Mucosa of descending colon (tissue), 3 donors: ENCODE data around the gene PITPNC1. TPM values are rescaled to one million over a fixed set of nuclear protein-coding genes. Genes with fewer than 3 reads are reported as not detected.

ENCODE experiments used
- ATAC-seq: fragments of 200-7000 bp; cut with Tn5 transposase; one replicate; pipeline ENCODE4 v1.9.1; 2020; ENCODE audit warnings: mild to moderate bottlenecking, moderate library complexity
- DNase-seq, 3 donors: peaks; one replicate each; pipeline ENCODE4 v3.0.0-alpha.2; 2020
- H3K36me3 ChIP-seq: fragments of 200-600 bp; one replicate; pipeline ENCODE4 v1.8.0; 2021; ENCODE audit warnings: low read depth, mild to moderate bottlenecking
- H3K4me1 ChIP-seq: fragments of 200-600 bp; one replicate; pipeline ENCODE4 v1.8.0; 2021; ENCODE audit warnings: low read depth, mild to moderate bottlenecking
- H3K4me3 ChIP-seq: fragments of 200-600 bp; one replicate; pipeline ENCODE4 v1.8.0; 2021; ENCODE audit warnings: mild to moderate bottlenecking
- H3K9me3 ChIP-seq: fragments of 200-600 bp; one replicate; pipeline ENCODE4 v1.8.0; 2021; ENCODE audit warnings: mild to moderate bottlenecking
- CTCF ChIP-seq: fragments of 200-600 bp; IDR thresholded peaks from one replicate; pipeline ENCODE4 v1.8.0; 2022; ENCODE audit warnings: antibody characterized with exemption, mild to moderate bottlenecking
- intact Hi-C, 2 donors: fragments of 100-400 bp; cut with DNase I in 1 of 2; cut with micrococcal nuclease in 1 of 2; formaldehyde crosslinking; loops; one replicate each; pipeline versions ENCODE4 v1.11.0 to v1.11.1; 2022; cut with DNase I, micrococcal nuclease
- microRNA-seq: library from miRNA; unstranded; fragments of <30 nt; microRNA quantifications from one replicate; pipeline ENCODE4, GENCODE V29; 2019
- total RNA-seq, 3 donors: library from RNA; stranded (reverse); fragmentation: NEBNext Ultra II Directional in 2 of 3; extraction: Animal tissue kit (Norgen Biotek cat#: 25700) in 2 of 3; gene quantifications; one replicate each; pipeline versions ENCODE4 v1.2.1 to v1.2.4, GENCODE V29; 2021 to 2023
- donor health status: DM: no; HTN: no; CAD: no; lungs with moderate emphysema.
- donor health status: DM: no; HTN: no; CAD: no.
- donor health status: DM: no; HTN: yes; CAD: no.

PITPNC1 gene
- total RNA-seq, 3 donors from 2014 or later = 10.7 to 11.4 (median 10.9) TPM

DNA sequence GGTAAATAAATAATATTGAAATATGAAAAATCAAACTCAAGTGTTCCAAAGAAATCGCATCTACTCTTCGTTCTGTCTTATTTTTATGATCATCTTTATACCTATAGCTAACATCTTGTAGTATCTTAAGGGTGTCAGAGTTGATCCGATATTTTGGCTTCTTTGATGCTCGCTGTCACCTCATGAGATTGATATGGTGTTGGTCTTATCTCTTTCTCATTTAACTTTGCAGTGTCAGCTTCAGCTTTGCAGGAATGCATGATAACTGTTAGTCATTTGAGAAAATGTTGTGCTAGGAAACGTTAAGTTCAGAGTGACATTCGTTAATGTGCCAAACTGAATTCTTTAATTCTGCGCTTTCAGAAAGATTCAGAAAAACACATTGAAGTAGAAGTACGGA lies 360.1 kb downstream of the PITPNC1 start:
- no peak for TF ChIP-seq CTCF
- ATAC-seq = no peak
- H3K4me3 ChIP-seq = no peak overlapping the region

GRCh38 chr17:67742025-67742424 lies 364.9 kb downstream of the PITPNC1 start:
- Histone ChIP-seq H3K9me3 (no peaks in the 10 kb centered on the region), H3K4me3 (no peak overlapping the region), H3K36me3 (peaks cover 6% of the 10 kb centered on the region), H3K4me1 (peaks cover 9% of the 10 kb centered on the region)
- ATAC-seq (no peak), DNase-seq (no peak)
- intact Hi-C loops = no loop called here
- no peak for TF ChIP-seq CTCF

More for the DNA sequence above, 360.1 kb downstream of the PITPNC1 start:
- no peak for DNase-seq
- Histone ChIP-seq H3K9me3 (no peaks in the 10 kb centered on the region), H3K36me3 (peaks cover 6% of the 10 kb centered on the region), H3K4me1 (no peaks in the 10 kb centered on the region)
- intact Hi-C loops = no loop called here

Small RNA genes within 50 kb of the gene (microRNA-seq; reads per million reads assigned to microRNA genes)
- gene MIR548AA2 (not detected), gene MIR548D2 (not detected)

Other genes with a start within 250 kb of the PITPNC1 start
- 10 to 100 TPM; 43.2 to 65.3 (median 43.3) TPM for gene HELZ, start 132.1 kb upstream of the PITPNC1 start, total RNA-seq
- gene PSMD12, start 10.7 kb upstream of the PITPNC1 start, total RNA-seq = 10 to 100 TPM; 33.5 to 59.8 (median 41.2) TPM